HG02852 (cell line): ENCODE results near the gene GDF2.

Experiments used
- ATAC-seq: cut with Tn5 transposase; IDR thresholded peaks from one replicate; pipeline ENCODE4 v1.9.1; 2021; ENCODE audit warnings: mild to moderate bottlenecking, moderate library complexity; ENCODE audit not compliant: unreplicated experiment

GDF2 gene

DNA sequence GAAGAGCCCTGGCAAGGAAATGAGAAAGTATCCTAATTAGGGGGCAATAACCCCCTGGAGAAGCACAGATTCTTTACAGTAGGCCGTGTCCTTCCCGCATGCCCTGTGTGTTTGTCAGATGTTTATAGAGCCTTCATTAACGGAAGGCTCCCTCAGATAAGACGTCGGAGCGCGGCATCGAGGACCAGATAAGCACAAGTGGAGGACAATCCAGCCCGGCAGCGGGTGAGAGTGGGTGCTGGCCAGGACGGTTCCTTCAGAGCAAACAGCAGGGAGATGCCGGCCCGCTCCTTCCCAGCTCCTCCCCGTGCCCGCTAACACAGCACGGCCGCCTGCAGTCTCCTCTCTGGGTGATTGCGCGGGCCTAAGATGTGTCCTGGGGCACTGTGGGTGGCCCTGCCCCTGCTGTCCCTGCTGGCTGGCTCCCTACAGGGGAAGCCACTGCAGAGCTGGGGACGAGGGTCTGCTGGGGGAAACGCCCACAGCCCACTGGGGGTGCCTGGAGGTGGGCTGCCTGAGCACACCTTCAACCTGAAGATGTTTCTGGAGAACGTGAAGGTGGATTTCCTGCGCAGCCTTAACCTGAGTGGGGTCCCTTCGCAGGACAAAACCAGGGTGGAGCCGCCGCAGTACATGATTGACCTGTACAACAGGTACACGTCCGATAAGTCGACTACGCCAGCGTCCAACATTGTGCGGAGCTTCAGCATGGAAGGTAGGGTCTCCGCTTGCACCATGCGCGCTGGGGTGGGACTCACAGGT, at the start of gene GDF2:
Gene GDF2, plus strand, starts transcription at position 155 of the 762 bp plus-strand sequence. Its CDS starts 215 bp downstream, at position 370.
- no peak for ATAC-seq

DNA sequence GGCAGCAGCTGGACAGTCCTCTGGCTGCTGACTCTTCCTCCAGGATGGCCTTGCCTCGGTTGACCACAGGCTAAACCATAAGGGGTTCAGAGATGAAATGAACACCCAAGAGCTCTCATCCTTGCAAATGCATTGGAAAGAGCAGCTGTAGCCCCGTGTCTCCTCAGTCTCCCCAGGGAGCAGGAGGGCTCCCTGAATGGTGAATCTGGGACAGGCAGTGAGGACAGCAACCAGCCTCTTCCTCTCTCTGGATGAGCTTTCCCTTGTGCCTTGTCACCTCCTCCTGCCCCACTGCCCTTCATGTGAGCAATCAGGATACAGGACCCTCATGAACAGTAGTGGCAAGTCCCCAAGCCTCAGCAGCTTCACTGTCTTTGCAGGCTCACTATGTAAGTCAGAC, 46.2 kb upstream of the GDF2 start:
- ATAC-seq: no peak

- no peak for ATAC-seq
These were observed 45.5 kb upstream of the GDF2 start for GRCh38 chr10:47276576-47277351.

DNA sequence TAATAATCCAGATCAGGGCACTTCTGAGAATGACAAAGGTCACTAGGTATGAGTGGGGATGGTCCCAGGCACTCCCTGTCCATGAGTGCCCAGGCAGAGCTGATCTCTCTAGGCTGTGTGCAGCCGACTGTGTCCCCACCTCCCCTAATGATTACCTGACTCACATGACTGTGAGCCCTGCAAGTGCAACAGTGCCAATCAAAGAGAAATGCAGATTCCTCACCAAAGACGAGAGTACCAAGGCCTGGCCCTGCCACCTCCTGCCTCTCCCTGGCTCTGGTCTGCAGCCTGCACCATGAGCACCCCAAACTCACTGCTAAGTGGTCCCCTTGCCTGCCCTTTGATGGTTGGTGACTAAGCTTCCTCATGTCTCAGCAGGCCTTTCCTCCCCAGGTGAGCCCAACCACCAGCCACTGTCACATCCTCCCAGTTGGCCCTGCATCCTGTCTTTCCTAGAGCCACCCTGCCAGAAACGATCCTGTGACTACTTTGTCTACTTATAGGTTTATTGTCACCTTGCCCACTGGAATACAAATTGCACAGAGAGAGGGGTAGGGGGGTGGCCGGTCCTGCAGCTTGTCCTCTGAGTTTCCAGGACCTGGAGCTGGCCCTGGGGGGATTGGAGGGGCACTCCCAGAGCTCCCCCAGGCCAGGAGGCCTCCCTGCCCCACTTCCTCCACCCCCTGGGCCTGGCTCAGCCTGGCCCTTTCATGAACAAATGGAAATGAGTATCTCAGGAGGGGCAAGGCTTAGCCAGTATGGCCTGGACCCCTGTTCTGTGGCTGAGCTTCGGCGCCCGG, 44.7 kb upstream of the GDF2 start:
- ATAC-seq: no peak

DNA sequence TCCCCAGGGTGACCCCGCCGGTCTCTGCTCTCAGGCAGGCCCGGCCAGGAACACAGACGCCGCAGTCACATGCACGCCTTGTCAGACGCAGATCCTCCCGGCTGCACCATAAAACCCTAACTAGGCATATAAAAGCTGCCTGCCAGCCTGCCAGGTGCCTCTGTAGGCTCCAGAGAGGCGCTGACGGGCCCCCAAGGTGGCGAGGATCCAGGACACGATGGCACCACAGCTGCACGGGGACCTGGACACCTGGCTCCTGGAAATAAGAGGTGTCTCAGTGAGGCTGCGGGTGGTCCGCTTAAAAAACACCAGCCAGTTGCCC, 44.1 kb upstream of the GDF2 start:
- ATAC-seq: no peak

- ATAC-seq: no peak
These were observed 43.5 kb upstream of the GDF2 start for GRCh38 chr10:47278720-47279119.

DNA sequence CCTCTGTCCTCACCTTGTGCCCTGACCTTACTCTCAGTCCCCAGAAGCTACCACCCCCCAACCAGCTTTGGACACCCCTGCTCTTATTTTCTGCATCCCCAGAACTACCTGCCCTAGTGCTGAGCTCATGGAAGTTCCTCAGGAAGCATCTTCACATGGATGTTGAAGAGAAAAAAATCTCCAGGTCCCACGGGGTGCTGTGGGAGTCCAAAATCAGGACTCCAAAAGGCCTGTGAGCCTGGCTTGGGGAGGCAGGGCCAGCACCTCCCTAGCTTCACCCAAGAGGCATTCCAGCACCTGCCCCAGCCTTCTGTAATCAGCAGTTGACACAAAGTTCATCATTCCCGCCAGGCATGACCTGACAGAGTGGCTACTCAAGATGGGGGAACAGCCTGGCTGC, 43.0 kb upstream of the GDF2 start:
- ATAC-seq: no peak

DNA sequence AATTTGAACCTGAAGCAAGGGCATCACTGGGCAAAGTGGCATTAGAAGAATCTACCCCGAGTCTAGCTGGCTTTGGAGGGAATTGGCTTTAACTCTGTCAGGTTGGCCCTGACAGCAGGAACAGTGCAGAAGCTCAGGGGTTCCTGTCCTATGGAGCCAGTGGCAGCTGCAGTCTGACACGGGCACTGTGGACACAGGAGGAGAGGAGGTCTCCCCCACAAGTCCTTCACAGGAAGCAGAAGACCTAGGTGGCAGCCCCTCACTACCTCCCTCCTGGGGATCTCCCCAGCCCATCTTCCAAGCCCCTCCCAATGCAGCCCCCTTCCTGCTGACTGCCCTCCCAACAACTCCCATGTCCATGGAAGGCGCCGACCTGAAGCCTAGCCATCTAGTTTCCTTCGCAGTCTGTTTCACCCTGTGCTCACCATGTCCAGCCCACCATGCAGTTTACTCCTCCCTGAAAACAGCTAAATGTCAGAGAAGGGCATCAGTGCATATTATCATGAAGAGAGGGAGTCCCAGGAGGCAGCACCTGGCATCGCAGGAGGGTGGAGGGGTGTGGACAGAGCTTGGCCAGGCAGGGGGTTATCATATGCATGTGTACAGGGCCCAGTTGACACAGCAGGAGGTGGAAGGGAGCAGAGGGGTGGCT, 40.1 kb upstream of the GDF2 start:
- ATAC-seq: no peak

DNA sequence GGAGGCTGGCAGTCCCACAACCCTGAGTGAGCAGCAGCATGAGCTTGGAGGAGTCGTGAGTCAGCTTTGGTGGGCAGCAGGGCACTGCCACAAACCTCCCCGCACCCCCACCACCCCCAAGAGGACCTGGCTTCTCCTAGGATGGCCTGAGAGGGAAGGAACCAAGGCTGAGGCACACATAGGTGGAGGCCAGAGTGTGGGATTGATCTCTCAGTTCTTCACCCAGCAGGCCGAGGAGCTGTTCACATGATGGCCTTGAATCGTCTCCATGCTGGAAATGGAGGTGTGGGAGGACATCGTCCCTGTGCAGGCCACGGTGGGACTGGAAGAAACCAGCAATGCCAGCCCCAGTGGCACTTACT, 39.6 kb upstream of the GDF2 start:
- ATAC-seq: no peak

- ATAC-seq: no peak
These were observed 39.1 kb upstream of the GDF2 start for GRCh38 chr10:47283101-47283630.

GRCh38 chr10:47283848-47284247, 38.4 kb upstream of the GDF2 start:
- ATAC-seq: no peak

- no peak for ATAC-seq
These were observed 36.7 kb upstream of the GDF2 start for GRCh38 chr10:47285381-47286115.

- no peak for ATAC-seq
These were observed 36.1 kb upstream of the GDF2 start for GRCh38 chr10:47286116-47286505.

DNA sequence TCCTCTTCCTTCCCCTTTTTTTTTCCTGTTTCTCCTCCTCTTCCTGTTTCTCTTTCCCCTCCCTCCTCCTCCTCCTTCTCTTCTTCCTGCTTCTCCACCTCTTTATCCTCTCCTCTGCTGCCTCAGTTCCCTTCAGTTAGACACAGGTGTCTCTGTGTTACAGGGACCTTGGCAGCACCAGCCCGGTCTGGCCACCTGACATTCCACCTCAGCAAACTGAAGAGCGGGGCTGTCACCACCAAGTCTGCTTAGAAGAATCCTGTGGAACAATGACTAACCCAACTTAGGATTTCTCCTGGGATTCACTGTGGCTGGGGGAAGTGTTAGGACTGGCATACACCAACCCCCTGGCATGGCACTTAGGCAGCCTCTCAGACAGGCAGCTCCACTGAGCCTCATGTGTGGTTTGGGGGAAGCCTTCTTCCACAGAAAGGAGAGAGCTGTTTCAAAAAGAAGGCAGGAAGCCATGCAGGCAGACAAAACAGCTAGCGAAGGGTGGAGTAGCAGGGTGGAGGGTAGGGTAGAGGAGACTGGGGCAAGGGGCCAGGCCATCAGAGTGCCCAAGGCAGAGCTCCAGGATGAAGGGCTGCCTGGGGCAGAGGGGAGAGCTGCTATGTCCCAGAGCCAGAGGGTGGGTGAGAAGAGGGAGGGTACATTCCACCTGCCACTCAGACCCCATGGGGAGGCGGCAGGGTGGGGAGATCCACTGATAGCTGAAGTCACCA, 35.5 kb upstream of the GDF2 start:
- no peak for ATAC-seq

GRCh38 chr10:47287365-47287802, 34.9 kb upstream of the GDF2 start:
- ATAC-seq: no peak

DNA sequence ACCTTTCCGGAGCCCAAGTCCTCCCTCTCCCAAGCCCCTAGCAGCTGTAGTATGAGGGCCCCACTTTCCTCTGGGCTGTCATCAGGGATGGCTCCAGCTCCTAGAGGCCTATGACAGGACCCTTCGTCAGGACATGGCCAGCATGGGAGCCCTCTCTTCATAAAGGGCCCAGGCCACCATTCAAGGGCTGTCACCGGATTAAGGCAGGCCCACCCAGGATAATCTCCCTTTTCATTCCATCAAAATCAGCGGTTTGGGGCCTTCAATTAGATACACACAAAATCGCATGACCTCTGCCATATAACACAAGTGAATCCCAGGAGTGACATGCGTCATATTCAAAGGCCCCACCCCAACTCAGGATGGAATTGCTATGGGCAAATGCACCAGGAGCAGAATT, 34.4 kb upstream of the GDF2 start:
- ATAC-seq: no peak

GRCh38 chr10:47288236-47288635, 34.0 kb upstream of the GDF2 start:
- ATAC-seq: no peak

GRCh38 chr10:47288916-47289495, 33.2 kb upstream of the GDF2 start:
- ATAC-seq: no peak

GRCh38 chr10:47289921-47290320, 32.3 kb upstream of the GDF2 start:
- no peak for ATAC-seq
